HG02970 (cell line): ENCODE data around the gene CDH3.

Experiments
- ATAC-seq: cut with Tn5 transposase; IDR thresholded peaks from one replicate; pipeline ENCODE4 v1.9.1; 2021; ENCODE audit warnings: mild to moderate bottlenecking, moderate library complexity, moderate number of reproducible peaks; ENCODE audit not compliant: unreplicated experiment, low FRiP score

The CDH3 gene

GRCh38 chr16:68733570-68733969 is 88.5 kb downstream of the CDH3 start:
- ATAC-seq, result no peak

GRCh38 chr16:68734782-68735181 is 89.7 kb downstream of the CDH3 start:
- ATAC-seq, result no peak

- no peak for ATAC-seq
Measured at GRCh38 chr16:68736561-68736960, 91.5 kb downstream of the CDH3 start.

- ATAC-seq, result no peak
Measured at GRCh38 chr16:68737046-68737729, 92.1 kb downstream of the CDH3 start, which contains the start of gene CDH1. CDH1 (plus strand) TSS chr16:68737292; CDS start chr16:68737416, 124 bp downstream.

- no peak for ATAC-seq
Measured at GRCh38 chr16:68737730-68738629, 92.9 kb downstream of the CDH3 start.

GRCh38 chr16:68739964-68740627 is 95.0 kb downstream of the CDH3 start:
- ATAC-seq, result no peak

- ATAC-seq, result no peak
Measured at GRCh38 chr16:68740628-68741346, 95.7 kb downstream of the CDH3 start.

GRCh38 chr16:68743664-68744063 is 98.6 kb downstream of the CDH3 start:
- no peak for ATAC-seq

GRCh38 chr16:68744744-68745280 is 99.7 kb downstream of the CDH3 start:
- no peak for ATAC-seq

GRCh38 chr16:68746951-68747350 is 101.8 kb downstream of the CDH3 start:
- no peak for ATAC-seq

- ATAC-seq, result no peak
Measured at GRCh38 chr16:68749432-68749831, 104.3 kb downstream of the CDH3 start.
